ENCODE data around the gene OR1S2.

DNA sequence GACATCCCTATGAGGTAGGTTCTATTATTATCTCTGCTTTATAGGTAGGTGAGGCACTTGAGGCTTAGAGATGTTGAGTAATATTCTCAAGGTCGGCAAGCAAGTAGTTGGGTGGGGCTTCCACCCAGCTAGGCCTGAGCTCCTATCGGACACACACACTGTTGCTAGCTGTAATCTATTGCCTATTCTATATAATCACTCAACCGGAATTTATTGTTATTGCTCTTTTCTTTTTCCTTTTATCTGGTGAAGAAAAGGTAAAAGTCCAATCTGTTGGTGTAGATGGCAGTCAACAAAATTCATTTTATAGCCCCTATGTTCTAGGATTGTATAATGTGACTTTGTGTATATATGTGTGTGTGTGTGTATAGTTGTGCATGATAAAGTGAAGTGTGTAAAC is 11.7 kb downstream of the OR1S2 start:
- TF ChIP-seq POLR2A (IDR thresholded peaks at IDR 0.05; ENCODE audit: extremely low read depth, insufficient read length) = no peak
- TF ChIP-seq CTCF (IDR thresholded peaks at IDR 0.05; ENCODE audit: low read depth, low read length) = no peak

Data from NB4 (cell line).